H1 (cell line): ENCODE results near the gene PEX16. TPM values are rescaled to one million over a fixed set of nuclear protein-coding genes. Genes with fewer than 3 reads are reported as not detected.
A peak's percentile ranks its signal among the peaks of the same experiment; 100 is the strongest.
"Not testable (repeated sequence)": the region's sequence is repeated elsewhere in the genome, so short reads cannot be mapped to it uniquely, and the experiment has no call there.

Source experiments
- CTCF ChIA-PET: fragments of 300-600 bp; sonication (Branson Sonifier 250); formaldehyde crosslinking; loops from one replicate; lab custom pipeline; 2021; ENCODE audit not compliant: partially characterized antibody; lab: Charles Lee
- POLR2A ChIA-PET: fragments of 300-600 bp; sonication (Branson Sonifier 250); formaldehyde crosslinking; loops from one replicate; lab custom pipeline; 2021; ENCODE audit warnings: inconsistent platforms; ENCODE audit not compliant: partially characterized antibody; lab: Charles Lee
- DNase-seq, 2 experiments: peaks; one replicate each; pipeline versions ENCODE4 v3.0.0 to v3.0.0-alpha.2; 2010 to 2022; ENCODE audit warnings: low spot score in 2 of 2, low read depth in 1 of 2, mixed read lengths in 1 of 2
- FAIRE-seq: peaks from 2 replicates; lab custom pipeline; 2011; peaks lifted over from hg19 to GRCh38; lab: Jason Lieb, UNC
- H2AFZ ChIP-seq: 2 replicates; pipeline ENCODE4 v1.8.1; 2012; ENCODE audit warnings: low read length, inconsistent platforms
- H2AK5ac ChIP-seq: 2 replicates; pipeline ENCODE4 v1.6.1; 2013; ENCODE audit warnings: low read depth, low read length
- H2BK120ac ChIP-seq: replicated peaks from 2 replicates; pipeline ENCODE3; 2013; ENCODE audit warnings: low read depth, low read length, inconsistent platforms
- H2BK12ac ChIP-seq: 2 replicates; pipeline ENCODE4 v1.6.1; 2013; ENCODE audit warnings: low read depth, low read length
- H2BK15ac ChIP-seq: 2 replicates; pipeline ENCODE4 v1.6.1; 2013; ENCODE audit warnings: low read length
- H2BK20ac ChIP-seq: 2 replicates; pipeline ENCODE4 v1.6.1; 2013; ENCODE audit warnings: low read length
- H2BK5ac ChIP-seq: 2 replicates; pipeline ENCODE4 v1.6.1; 2013; ENCODE audit warnings: low read depth, low read length
- H3K14ac ChIP-seq: 2 replicates; pipeline ENCODE4 v1.6.1; 2013; ENCODE audit warnings: inconsistent platforms; ENCODE audit not compliant: insufficient read length
- H3K18ac ChIP-seq: 2 replicates; pipeline ENCODE4 v1.6.1; 2013; ENCODE audit warnings: low read length; ENCODE audit errors: extremely low read depth
- H3K23ac ChIP-seq: 2 replicates; pipeline ENCODE4 v1.6.1; 2013; ENCODE audit warnings: inconsistent platforms; ENCODE audit not compliant: insufficient read length
- H3K23me2 ChIP-seq: 2 replicates; pipeline ENCODE4 v1.6.1; 2013; ENCODE audit warnings: low read depth, low read length
- H3K27ac ChIP-seq: 2 replicates; pipeline ENCODE4 v1.6.1; 2011; ENCODE audit warnings: low read depth, low read length, inconsistent platforms
- H3K27me3 ChIP-seq, 4 experiments: replicated peaks in 1 of 4; 1 replicate in 1 of 4; 2 replicates in 3 of 4; pipeline versions ENCODE4 v1.6.1 to v1.8.1; 2011 to 2013; ENCODE audit warnings: low read length in 3 of 4, mild to moderate bottlenecking in 3 of 4, inconsistent platforms in 2 of 4, mixed read lengths in 2 of 4, moderate library complexity in 1 of 4; ENCODE audit not compliant: control insufficient read depth in 3 of 4, insufficient read depth in 3 of 4; ENCODE audit errors: extremely low read depth in 1 of 4
- H3K36me3 ChIP-seq, 4 experiments: 2 replicates each; pipeline versions ENCODE4 v1.6.1 to v1.8.1; 2011 to 2013; ENCODE audit warnings: mild to moderate bottlenecking in 4 of 4, low read length in 3 of 4, moderate library complexity in 2 of 4, control low read depth in 1 of 4, inconsistent platforms in 1 of 4; ENCODE audit not compliant: insufficient read depth in 4 of 4, control insufficient read depth in 2 of 4
- H3K4ac ChIP-seq: replicated peaks from 2 replicates; pipeline ENCODE3; 2013; ENCODE audit warnings: low read length, low read depth, mixed read lengths, inconsistent platforms; ENCODE audit not compliant: insufficient read length
- H3K4me1 ChIP-seq, 4 experiments: replicated peaks in 1 of 4; 1 replicate in 1 of 4; 2 replicates in 3 of 4; pipeline versions ENCODE4 v1.6.1 to v1.8.1; 2011 to 2013; ENCODE audit warnings: low read length in 3 of 4, inconsistent platforms in 2 of 4, mixed read lengths in 1 of 4; ENCODE audit not compliant: insufficient read depth in 4 of 4, control insufficient read depth in 3 of 4
- H3K4me2 ChIP-seq, 2 experiments: 2 replicates each; pipeline versions ENCODE4 v1.6.1 to v1.8.1; 2011 to 2013; ENCODE audit warnings: low read depth in 2 of 2, low read length in 2 of 2, control low read depth in 1 of 2, inconsistent platforms in 1 of 2, mild to moderate bottlenecking in 1 of 2; ENCODE audit not compliant: insufficient read depth in 1 of 2
- H3K4me3 ChIP-seq, 4 experiments: fragments of 200-600, 300-600 bp in 1 of 4; sonication (generic), shearing (Covaris generic), sonication (Bioruptor Twin) in 1 of 4; 2 replicates each; pipeline versions ENCODE4 v1.5.1 to v1.8.1; 2011 to 2016; ENCODE audit warnings: low read length in 4 of 4, low read depth in 3 of 4, control low read depth in 2 of 4, inconsistent platforms in 2 of 4, mild to moderate bottlenecking in 2 of 4, mixed read lengths in 1 of 4, moderate library complexity in 1 of 4; ENCODE audit not compliant: insufficient read depth in 2 of 4; ENCODE audit errors: extremely low read depth in 1 of 4
- H3K56ac ChIP-seq: replicated peaks from 2 replicates; pipeline ENCODE3; 2013; ENCODE audit warnings: low read depth, mild to moderate bottlenecking, mixed read lengths, low read length, inconsistent platforms; ENCODE audit not compliant: insufficient read length
- H3K79me1 ChIP-seq: 2 replicates; pipeline ENCODE4 v1.6.1; 2013; ENCODE audit warnings: low read depth, low read length, control low read depth
- H3K79me2 ChIP-seq, 2 experiments: 2 replicates each; pipeline versions ENCODE4 v1.6.1 to v1.8.1; 2012 to 2013; ENCODE audit warnings: low read length in 2 of 2, mild to moderate bottlenecking in 2 of 2, inconsistent platforms in 1 of 2; ENCODE audit not compliant: insufficient read depth in 2 of 2, control insufficient read depth in 1 of 2
- H3K9ac ChIP-seq, 4 experiments: replicated peaks in 1 of 4; 1 replicate in 1 of 4; 2 replicates in 3 of 4; pipeline versions ENCODE4 v1.6.1 to v1.8.1; 2011 to 2013; ENCODE audit warnings: low read depth in 3 of 4, low read length in 3 of 4, control low read depth in 2 of 4, mild to moderate bottlenecking in 2 of 4, moderate library complexity in 2 of 4, inconsistent platforms in 1 of 4; ENCODE audit errors: extremely low read depth in 1 of 4
- H3K9me3 ChIP-seq, 2 experiments: 2 replicates each; pipeline versions ENCODE4 v1.6.1 to v1.8.1; 2012 to 2013; ENCODE audit warnings: mild to moderate bottlenecking in 2 of 2, moderate library complexity in 2 of 2, control low read depth in 1 of 2, inconsistent platforms in 1 of 2, low read depth in 1 of 2, low read length in 1 of 2, mixed read lengths in 1 of 2; ENCODE audit not compliant: insufficient read depth in 2 of 2
- H4K20me1 ChIP-seq, 2 experiments: replicated peaks in 1 of 2; 2 replicates each; pipeline versions ENCODE3 to v1.8.1; 2011 to 2013; ENCODE audit warnings: inconsistent platforms in 2 of 2, low read length in 2 of 2, mild to moderate bottlenecking in 1 of 2; ENCODE audit not compliant: insufficient read depth in 2 of 2, control insufficient read depth in 1 of 2
- H4K5ac ChIP-seq: 2 replicates; pipeline ENCODE4 v1.6.1; 2013; ENCODE audit warnings: low read length, low read depth, mixed read lengths, inconsistent platforms; ENCODE audit not compliant: insufficient read length
- H4K8ac ChIP-seq: 2 replicates; pipeline ENCODE4 v1.8.0; 2013; ENCODE audit warnings: mild to moderate bottlenecking, moderate library complexity, low read length, inconsistent platforms; ENCODE audit not compliant: insufficient read depth; ENCODE audit errors: extremely low read depth
- H4K91ac ChIP-seq: replicated peaks from 2 replicates; pipeline ENCODE3; 2013; ENCODE audit warnings: low read length, mixed read lengths, inconsistent platforms; ENCODE audit not compliant: insufficient read length
- KDM4A ChIP-seq: IDR thresholded peaks from one replicate; pipeline ENCODE4 v1.7.1; 2012; ENCODE audit warnings: low read depth, mild to moderate bottlenecking, moderate library complexity, low read length, inconsistent platforms; ENCODE audit not compliant: severe bottlenecking
- WGBS, 2 experiments: shearing (Covaris generic) in 1 of 2; methylation state at CpG; one replicate each; pipeline versions ENCODE4 v1.1.6 to v1.1.7; 2013 to 2015; ENCODE audit warnings: low lambda C conversion rate in 2 of 2, mixed read lengths in 2 of 2, inconsistent platforms in 1 of 2, low coverage in 1 of 2, missing lambda C conversion rate in 1 of 2; ENCODE audit not compliant: insufficient replicate concordance in 2 of 2, insufficient coverage in 1 of 2, insufficient read length in 1 of 2; ENCODE audit errors: extremely low coverage in 1 of 2, missing lambda C conversion rate in 1 of 2; 5-methylcytosine and 5-hydroxymethylcytosine counted together
- polyA plus RNA-seq, 7 experiments: library from polyadenylated mRNA; depleted of rRNA in 3 of 7; stranded (reverse) in 5 of 7; unstranded in 2 of 7; fragments of >200 nt in 5 of 7; fragments of 200-250 nt in 2 of 7; gene quantifications; 1 replicate in 5 of 7; 2 replicates in 1 of 7; 4 replicates in 1 of 7; pipeline versions ENCODE4 v1.2.1 to v1.2.3, GENCODE V29; 2011 to 2013; ENCODE audit warnings: missing spikeins in 2 of 7, mixed read lengths in 2 of 7
- total RNA-seq: library from RNA; stranded (reverse); fragmentation: NEBNext Ultra II Directional; extraction: Animal tissue kit (Norgen Biotek cat#: 25700); gene quantifications from 2 replicates; pipeline ENCODE4 v1.2.1, GENCODE V29; 2021

The PEX16 gene
- total and polyA plus RNA-seq, 2 of the 8 experiments (the other 6 are each of a cell fraction or from before 2014, with no cell fraction given): 29.2 to 36.0 TPM

DNA sequence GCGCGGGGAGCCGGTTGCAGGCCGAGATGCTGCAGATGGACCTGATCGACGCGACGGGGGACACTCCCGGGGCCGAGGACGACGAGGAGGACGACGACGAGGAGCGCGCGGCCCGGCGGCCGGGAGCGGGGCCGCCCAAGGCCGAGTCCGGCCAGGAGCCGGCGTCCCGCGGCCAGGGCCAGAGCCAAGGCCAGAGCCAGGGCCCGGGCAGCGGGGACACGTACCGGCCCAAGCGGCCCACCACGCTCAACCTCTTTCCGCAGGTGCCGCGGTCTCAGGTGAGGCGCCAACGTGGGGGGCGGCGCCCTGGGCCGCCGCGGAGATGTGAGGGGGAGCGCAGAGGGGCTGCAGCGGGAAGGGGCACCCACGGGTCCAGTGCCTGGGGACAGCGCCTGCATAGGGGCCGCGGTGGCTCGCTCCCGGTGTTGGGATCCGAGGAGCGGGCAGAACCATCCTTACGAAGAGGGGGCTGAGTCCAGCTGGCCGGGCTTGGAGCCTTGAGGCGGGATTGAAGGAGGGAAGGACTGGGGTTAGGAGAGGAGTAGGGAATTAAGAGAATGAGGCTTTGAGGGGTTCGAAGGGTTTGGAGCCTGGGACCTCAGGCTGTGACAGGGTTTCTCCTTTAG, 17.4 kb downstream of the PEX16 start:
- not testable (repeated sequence) for H4K8ac ChIP-seq, H3K79me2 ChIP-seq, H3K79me1 ChIP-seq, H2BK15ac ChIP-seq, H2BK5ac ChIP-seq, H4K91ac ChIP-seq, H3K4ac ChIP-seq, H3K27ac ChIP-seq, H2BK120ac ChIP-seq, H3K27me3 ChIP-seq, H2AK5ac ChIP-seq, H3K23me2 ChIP-seq, H3K14ac ChIP-seq, H4K5ac ChIP-seq, H3K18ac ChIP-seq, H2BK20ac ChIP-seq, H3K23ac ChIP-seq, H2BK12ac ChIP-seq, FAIRE-seq, H3K9me3 ChIP-seq, H2AFZ ChIP-seq, H3K56ac ChIP-seq
- Histone ChIP-seq H3K36me3 (peaks cover 6 to 17% (median 15%) of the 10 kb centered on the region in 4 experiments; a peak in 6 of 8 replicates), H3K4me3 (peak overlapping the region; percentile 50 to 66 (median 59)), H4K20me1 (peaks cover 10 to 22% of the 10 kb centered on the region in 2 experiments), H3K4me2 (peak overlapping the region; percentile 74 to 84), H3K9ac (peak overlapping the region in 3 of 4 experiments; percentile 11 to 45 (median 20); a peak in 3 of 7 replicates), H3K4me1 (peaks cover 0 to 28% (median 19%) of the 10 kb centered on the region in 4 experiments; a peak in 5 of 7 replicates)
- CTCF ChIA-PET: interaction anchor here (0.6 to 1.8 kb wide), 5 partner anchors 7 to 131 kb away, joined by 3 to 10 read pairs (median 4); no protein-coding TSS in a partner anchor
- DNase-seq: peak in 1 of 2 experiments; percentile 68
- 5% methylated on average over 27 of the region's 59 CpGs; no CpG with 5 or more reads in 1 of the 2 experiments for WGBS, 2 experiments
- TF ChIP-seq KDM4A: peak; percentile 21
- POLR2A ChIA-PET: interaction anchor here (0.6 to 1.9 kb wide), 7 partner anchors 9 to 96 kb away, joined by 3 to 11 read pairs (median 5); partner anchors contain the start of gene LARGE2
